Epithelial cell of proximal tubule (primary cell): ENCODE data around the gene RNF112. TPM values are rescaled to one million over a fixed set of nuclear protein-coding genes. Genes with fewer than 3 reads are reported as not detected.

Experiments
- DNase-seq: peaks from one replicate; pipeline ENCODE4 v3.0.0-alpha.2; 2011; ENCODE audit warnings: low read depth
- H3K4me3 ChIP-seq: 2 replicates; pipeline ENCODE4 v1.5.1; 2011; ENCODE audit warnings: low read depth, mild to moderate bottlenecking, low read length
- total RNA-seq: library from RNA; depleted of rRNA; stranded (reverse); fragments of >200 nt; gene quantifications from 2 replicates; pipeline ENCODE4 v1.2.3, GENCODE V29; 2015
- TF ChIP-seq, protein P1 (sequence below): conservative IDR thresholded peaks from 2 replicates; pipeline ENCODE4 v1.5.1; 2012; ENCODE audit warnings: low read depth, mild to moderate bottlenecking, low read length

The RNF112 gene
- total RNA-seq, 1 donor from 2014 or later, result 0.06 TPM

DNA sequence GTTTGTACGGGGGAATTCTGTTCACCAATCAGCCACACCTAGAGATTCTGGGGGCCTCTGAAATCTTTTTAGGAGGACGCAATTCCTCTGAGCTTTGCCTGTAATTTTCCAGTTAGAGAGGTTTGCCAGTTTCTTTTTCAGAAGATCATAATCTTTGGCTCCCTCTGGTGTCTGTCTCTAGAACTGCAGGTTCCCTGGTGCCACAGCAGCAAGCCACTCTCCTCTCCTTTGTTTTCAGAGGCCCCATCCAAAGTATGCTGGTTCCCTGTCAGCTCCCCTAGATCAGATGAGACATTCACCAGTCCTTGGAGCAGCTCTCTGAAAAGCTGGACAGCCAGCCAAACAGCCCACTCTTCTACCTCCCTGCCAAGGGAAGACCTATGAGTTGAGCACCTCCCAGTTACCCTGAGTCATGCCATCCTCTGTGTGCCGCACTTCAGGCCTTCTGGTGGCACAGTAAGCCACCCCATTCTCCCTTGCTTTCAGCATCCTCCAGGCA, 36.1 kb downstream of the RNF112 start:
- no peak for DNase-seq
- TF ChIP-seq, protein P1, sequence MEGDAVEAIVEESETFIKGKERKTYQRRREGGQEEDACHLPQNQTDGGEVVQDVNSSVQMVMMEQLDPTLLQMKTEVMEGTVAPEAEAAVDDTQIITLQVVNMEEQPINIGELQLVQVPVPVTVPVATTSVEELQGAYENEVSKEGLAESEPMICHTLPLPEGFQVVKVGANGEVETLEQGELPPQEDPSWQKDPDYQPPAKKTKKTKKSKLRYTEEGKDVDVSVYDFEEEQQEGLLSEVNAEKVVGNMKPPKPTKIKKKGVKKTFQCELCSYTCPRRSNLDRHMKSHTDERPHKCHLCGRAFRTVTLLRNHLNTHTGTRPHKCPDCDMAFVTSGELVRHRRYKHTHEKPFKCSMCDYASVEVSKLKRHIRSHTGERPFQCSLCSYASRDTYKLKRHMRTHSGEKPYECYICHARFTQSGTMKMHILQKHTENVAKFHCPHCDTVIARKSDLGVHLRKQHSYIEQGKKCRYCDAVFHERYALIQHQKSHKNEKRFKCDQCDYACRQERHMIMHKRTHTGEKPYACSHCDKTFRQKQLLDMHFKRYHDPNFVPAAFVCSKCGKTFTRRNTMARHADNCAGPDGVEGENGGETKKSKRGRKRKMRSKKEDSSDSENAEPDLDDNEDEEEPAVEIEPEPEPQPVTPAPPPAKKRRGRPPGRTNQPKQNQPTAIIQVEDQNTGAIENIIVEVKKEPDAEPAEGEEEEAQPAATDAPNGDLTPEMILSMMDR, result peak; percentile 89
- no peak overlapping the region for H3K4me3 ChIP-seq

DNA sequence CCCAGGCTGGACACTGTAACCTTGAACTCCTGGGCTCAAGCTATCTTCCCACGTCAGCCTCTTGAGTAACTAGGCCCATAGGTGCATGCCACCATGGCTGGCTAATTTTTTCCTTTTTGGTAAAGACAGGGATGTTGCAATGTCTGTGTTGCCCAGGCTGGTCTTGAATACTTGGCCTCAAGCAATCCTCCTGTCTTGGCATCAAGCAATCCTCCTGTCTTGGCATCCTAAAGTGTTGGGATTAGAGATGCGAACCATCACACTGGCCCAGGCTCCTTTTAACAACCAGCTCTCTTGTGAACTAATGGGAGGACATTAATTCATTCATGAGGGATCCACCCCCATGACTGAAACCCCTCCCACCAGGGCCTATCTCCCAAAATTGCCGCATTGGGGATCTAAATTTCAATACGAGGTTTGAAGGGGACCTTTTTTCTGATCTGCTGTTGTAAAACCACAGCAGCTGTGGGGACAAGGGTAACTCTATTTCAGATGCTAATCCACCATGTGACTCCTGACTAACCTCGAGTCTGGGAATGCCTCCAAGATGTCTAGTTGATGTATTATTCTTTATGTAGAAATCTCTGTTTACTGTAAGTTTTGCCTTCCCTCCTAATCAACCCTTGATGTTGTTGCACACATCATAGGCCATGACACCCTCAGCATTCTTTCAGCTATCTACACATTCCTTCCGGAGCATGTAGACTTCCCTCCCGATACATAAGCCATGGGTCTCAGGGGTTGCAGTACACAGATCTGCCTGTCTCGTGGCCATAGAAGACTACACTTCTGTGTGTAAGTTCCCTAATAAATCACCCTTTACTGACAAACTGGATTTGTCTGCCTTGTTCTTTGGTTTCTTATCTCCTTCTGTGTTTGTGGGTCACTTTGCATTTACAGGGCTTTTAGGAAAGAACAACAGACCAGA, 37.6 kb downstream of the RNF112 start:
- H3K4me3 ChIP-seq, result no peak overlapping the region
- TF ChIP-seq, protein P1, result no peak
- DNase-seq, result peak; percentile 69

DNA sequence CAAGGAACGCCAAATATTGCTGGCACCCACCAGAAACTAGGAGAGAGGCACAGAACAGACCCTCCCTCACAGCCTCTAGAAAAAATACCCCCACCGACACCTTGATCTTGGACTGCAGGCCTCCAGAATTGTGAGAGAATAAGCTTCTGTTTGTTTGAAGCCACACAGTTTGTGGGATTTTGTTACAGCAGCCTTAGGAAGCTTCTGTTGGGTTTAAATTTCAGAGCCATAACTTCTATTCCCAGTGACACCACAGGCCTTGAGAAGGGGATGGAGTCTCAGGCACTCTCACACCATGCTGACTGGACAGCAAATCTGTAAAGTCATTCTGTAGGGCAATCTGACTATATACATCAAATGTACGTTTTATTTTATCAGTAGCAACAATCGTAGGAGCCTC, 38.6 kb downstream of the RNF112 start:
- DNase-seq, result no peak
- TF ChIP-seq, protein P1, result no peak

DNA sequence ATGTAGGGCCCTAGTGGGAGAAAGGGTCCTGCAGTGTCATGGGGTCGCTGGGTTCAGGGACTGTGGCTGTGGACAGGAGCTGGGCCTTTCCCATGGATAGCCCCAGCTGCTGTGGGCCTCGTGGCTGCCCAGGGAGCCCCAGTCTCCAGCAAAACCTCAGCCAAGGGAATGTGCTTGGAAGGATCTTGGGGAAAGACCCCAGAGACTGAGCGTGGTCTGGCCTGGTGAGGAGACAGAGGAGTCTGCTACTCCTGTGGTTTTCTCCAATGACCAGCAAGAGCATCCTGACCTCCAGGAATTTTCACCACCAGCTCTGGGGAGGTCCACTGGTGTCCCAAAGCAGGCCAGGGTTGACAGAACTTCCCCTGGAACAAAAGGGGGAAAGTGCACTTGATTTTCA, 42.3 kb downstream of the RNF112 start:
- no peak overlapping the region for H3K4me3 ChIP-seq
- DNase-seq, result no peak
- TF ChIP-seq, protein P1, result no peak

More for the DNA sequence above, 38.6 kb downstream of the RNF112 start:
- no peak overlapping the region for H3K4me3 ChIP-seq

DNA sequence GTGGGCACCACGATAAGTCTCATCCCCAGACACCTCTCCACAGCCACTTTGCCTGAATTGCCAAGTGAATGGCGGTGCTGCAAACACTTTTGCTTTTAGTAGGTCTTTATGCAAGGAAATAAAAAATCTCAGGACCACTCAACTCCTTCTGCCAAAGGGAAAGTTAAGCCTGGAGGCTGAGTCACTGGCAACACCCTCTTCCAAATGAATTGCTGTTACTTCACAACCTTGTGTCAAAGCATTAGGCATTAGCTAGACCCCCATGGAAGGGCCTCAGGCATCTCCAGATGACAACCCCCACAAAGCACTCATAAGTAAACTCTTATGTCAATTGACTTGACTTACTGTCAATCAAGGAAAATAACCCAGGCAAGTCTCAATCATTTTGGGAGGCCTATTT, 43.0 kb downstream of the RNF112 start:
- H3K4me3 ChIP-seq, result no peak overlapping the region
- DNase-seq, result no peak
- TF ChIP-seq, protein P1, result no peak

DNA sequence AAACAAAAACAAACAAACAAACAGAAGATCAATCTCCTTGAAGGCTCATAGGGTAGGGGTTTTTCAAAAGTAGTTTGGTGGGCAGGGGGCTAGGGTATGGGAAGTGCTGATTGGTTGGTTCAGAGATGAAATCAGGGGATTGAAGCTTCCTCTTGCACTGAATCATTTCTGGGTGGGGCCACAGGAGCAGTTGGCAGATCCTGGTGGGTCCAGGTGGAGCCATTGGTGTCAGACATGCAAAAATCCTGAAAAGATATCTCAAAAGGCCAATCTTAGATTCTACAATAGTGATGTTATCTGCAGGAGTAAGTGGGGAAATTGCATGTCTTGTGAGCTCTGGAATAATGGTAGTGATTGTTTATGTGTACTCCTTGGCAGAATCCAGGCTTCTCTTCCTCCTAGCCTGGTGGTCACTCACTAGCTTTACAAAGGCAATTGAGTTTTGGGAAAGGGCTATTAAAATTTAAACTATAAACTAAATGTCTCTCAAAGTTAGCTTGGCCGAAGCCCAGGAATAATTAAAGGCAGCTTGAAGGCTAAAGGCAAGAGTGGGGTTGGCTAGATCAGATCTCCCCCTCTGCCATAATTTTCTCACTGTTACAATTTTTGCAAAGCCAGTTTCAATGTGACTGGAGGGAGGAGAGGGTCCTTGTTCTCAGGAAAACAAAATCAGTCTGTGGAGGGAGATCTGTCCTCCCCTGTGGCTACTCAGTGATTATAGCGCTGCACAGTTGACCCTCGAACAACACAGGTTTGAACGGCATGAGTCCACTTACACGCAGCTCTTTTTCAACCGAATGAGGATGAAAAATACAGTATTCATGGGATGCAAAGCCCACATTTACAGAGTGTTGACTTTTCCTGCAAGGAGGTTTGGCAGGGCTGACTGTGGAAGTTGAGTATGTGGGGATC, 45.2 kb downstream of the RNF112 start:
- TF ChIP-seq, protein P1, result no peak
- no peak overlapping the region for H3K4me3 ChIP-seq
- DNase-seq, result no peak
